GM12891 (cell line): Measurements from ENCODE around the gene TOR2A.

ENCODE experiments used
- POLR2A ChIP-seq: IDR thresholded peaks from 2 replicates; pipeline ENCODE4 v1.6.1; 2011; ENCODE audit warnings: low read depth, low read length, control low read depth
- POLR2AphosphoS5 ChIP-seq: IDR thresholded peaks from 2 replicates; pipeline ENCODE4 v1.6.1; 2011; ENCODE audit warnings: low read depth, low read length, control low read depth
- POU2F2 ChIP-seq: IDR thresholded peaks from 2 replicates; pipeline ENCODE4 v1.6.1; 2011; ENCODE audit warnings: low read depth, mild to moderate bottlenecking, control low read depth, low read length, moderate library complexity
- SPI1 ChIP-seq: IDR thresholded peaks from 2 replicates; pipeline ENCODE4 v1.6.1; 2011; ENCODE audit warnings: low read depth, low read length, control low read depth
- TAF1 ChIP-seq: IDR thresholded peaks from 2 replicates; pipeline ENCODE4 v1.6.1; 2011; ENCODE audit warnings: low read depth, low read length, control low read depth

- TF ChIP-seq POLR2A (no peak), POLR2AphosphoS5 (no peak), SPI1 (no peak), TAF1 (no peak), POU2F2 (no peak)
These were observed 38.2 kb upstream of the TOR2A start for GRCh38 chr9:127773272-127773671.
